Right kidney (tissue), 1 donor: ENCODE results near the gene ACAP2.
"Not testable (repeated sequence)": the region's sequence is repeated elsewhere in the genome, so short reads cannot be mapped to it uniquely, and the experiment has no call there.

Experiments used
- DNase-seq: peaks from one replicate; pipeline ENCODE4 v3.0.0-alpha.2; 2016

The ACAP2 gene

DNA sequence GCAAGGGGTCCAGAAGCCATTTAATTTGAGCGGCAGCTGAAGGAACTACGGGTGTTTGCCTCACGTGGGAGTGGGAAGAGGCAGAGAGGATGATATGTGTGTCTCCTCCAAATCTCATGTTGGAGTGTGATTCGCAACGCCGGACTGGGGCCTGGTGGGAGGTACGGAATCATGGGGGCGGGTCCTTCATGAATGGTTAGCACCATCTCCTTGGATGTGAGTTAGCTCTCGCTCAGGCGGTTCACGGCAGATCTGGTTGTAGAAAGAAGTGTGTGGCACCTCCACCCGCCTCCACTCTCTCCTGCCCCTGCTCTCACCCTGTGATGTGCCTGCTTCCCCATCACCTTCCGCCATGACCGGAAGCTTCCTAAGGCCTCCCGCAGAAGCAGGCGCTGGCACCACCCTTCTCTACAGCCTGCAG is 197.3 kb downstream of the ACAP2 start:
- DNase-seq, result no peak

DNA sequence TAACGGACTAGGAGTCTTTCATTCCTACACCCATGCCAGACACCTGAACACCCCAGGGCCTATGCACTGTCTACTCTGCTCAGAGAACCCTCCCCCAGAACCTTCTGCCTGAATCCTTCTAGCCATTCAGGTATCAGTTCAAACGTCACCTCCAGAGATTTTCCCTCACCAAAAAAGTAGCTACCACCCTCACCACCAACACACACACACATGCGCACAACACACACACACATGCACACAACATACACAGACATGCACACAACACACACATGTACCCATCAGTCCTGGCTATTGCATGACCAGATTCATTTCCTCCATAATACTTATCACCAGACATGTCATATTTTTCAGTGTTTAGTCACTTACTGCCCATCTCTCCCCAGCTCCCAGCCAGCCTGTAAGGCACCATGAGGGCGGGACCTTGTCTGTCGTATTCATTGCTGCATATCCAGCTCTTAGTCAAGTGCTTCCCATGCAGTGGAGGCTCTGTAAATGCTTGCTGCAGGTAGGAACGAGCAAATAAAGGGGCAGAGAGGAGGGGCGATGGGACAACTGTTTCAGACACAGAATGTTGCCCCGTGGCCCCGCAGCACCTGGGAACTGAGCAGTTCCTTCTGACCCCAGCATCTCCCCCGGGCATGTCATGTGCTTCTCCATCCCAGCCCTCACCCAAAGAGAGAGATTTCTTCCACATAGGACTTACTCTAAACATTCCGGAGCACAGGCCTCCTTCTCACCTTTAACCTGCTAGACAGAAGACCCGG is 201.0 kb downstream of the ACAP2 start:
- no peak for DNase-seq

GRCh38 chr3:195240939-195241338 is 201.9 kb downstream of the ACAP2 start:
- peak; percentile 0 for DNase-seq

GRCh38 chr3:195240171-195240701 is 202.6 kb downstream of the ACAP2 start:
- DNase-seq, result peak; percentile 1

DNA sequence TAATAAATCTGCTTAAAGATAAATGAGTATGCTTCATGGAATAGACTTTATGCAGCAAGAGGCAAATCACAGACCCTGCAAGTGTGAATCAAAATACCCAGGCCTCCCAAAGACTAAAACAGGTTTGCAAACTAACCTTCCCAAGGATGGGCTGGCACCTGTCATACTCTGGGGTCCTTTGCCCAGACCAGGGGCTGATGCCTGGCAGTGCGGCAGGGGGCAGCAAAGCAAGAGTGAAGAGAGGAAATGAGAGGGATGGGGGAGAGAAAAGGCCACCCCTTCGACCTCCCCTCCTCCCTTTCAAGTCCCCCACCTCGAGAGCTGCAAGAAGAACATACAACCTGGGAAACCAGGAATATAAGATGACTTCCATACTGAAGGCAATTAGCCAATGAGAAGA is 203.7 kb downstream of the ACAP2 start:
- peak; percentile 16 for DNase-seq

GRCh38 chr3:195238586-195239118 is 204.2 kb downstream of the ACAP2 start:
- no peak for DNase-seq

GRCh38 chr3:195238081-195238571 is 204.7 kb downstream of the ACAP2 start:
- peak; percentile 39 for DNase-seq

DNA sequence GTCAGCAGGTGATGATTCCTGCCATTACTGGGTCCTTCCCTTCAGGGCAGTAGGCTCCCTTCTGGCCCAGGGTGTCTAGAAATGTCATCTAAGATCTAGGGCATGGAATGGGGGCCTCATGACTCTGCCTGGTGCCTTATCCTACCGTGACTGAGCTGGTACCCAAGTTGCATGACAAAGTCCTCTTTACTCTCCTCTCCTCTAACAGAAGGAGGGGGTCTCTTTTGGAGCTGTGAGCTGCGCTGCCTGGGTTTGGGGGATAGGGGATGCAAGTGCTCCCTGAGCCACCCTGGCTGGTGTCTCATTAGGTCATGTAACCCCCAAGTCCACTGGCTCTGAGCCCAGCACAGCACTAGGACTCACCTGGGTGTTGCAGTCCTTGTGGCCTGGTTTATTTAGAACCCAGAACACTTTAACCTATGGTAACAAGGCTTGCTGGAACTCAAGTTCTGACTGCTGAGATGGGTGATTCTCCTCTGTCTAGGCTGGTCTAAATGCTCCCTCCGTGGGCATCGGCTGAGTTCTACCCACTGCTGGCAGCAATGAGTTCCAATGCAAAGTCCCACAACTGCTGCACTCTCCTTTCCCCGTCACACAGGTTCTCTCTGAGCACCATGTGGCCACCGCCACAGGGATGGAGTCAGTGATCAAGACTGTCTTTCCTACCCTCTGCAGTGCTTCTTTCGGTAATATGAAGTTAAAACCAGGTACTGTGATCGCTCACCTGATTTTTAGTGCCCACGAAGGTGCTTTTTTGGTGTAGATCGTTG is 205.8 kb downstream of the ACAP2 start:
- no peak for DNase-seq

DNA sequence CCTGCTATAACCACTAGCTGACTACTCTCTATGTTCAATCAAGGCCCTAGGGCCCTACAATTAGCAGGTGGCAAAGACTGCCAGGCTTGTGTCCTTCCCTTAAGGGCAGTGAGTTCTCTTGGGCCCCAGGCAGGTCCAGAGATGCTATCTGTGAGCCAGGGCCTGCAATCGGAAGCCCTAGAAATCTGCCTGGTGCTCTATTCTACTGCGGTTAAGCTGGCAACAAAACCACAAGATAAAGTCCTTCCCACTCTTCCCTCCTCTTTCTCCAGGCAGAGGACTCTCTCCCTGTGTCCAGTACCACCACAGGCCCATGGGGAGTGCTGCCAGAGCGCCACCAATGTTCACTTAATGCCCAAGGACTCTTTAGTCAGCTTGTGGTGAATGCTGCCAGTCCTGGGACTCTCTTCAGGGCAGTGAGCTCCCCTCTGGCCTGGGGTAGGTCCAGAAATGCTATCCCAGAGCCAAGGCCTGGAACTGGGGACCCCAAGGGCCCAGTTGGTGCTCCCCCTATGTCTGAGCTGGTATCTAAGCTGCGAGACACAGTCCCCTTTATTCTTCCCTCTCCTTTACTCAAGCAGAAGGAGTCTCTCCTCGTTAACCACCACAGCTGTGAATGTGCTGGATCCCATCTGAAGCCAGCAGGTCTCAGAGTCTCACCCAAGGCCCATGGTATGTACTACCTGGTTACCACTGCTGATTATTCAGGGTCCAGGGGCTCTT is 206.6 kb downstream of the ACAP2 start:
- DNase-seq, result no peak

DNA sequence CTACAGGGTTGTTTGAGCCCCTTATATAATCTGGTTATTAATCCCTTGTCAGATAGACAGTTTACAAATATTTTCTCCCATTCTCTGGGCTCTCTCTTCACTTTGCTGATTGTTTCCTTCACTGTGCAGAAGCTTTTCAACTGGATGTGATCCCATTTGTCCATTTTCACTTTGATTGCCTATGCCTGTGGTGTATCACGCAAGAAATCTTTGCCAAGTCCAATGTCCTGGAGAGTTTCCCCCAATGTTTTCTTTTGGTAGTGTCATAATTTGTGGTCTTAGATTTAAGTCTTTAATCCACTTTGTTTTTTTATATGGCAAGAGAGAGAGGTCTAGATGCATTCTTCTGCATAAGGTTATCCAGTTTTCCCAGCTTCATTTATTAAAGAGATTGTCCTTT is 212.6 kb downstream of the ACAP2 start:
- no peak for DNase-seq

DNA sequence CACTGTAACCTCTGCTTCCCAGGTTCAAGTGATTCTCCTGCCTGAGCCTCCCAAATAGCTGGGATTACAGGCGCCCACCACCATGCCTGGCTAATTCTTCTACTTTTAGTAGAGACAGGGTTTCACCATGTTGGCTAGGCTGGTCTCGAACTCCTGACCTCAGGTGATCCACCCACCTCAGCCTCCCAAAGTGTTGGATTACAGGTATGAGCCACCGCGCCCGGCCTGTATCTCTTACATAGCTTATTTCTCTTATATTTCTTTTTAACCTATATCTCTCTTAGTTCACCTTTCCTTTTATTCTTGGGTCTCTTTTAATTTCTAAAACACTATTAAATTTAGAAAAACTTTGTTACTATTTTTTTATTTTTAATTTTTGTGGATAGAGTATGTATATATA is 213.9 kb downstream of the ACAP2 start:
- DNase-seq, result not testable (repeated sequence)

- DNase-seq, result no peak
Measured at GRCh38 chr3:195227871-195228270, 214.9 kb downstream of the ACAP2 start.

GRCh38 chr3:195226900-195227447 is 215.8 kb downstream of the ACAP2 start:
- DNase-seq, result no peak

- no peak for DNase-seq
Measured at GRCh38 chr3:195226445-195226844, 216.4 kb downstream of the ACAP2 start.

GRCh38 chr3:195224980-195225580 is 217.7 kb downstream of the ACAP2 start:
- DNase-seq, result no peak
